GM18520 (cell line): ENCODE data around the gene RCVRN.

Experiments used
- ATAC-seq: cut with Tn5 transposase; IDR thresholded peaks from one replicate; pipeline ENCODE4 v1.9.1; 2021; ENCODE audit not compliant: unreplicated experiment

Gene RCVRN

DNA sequence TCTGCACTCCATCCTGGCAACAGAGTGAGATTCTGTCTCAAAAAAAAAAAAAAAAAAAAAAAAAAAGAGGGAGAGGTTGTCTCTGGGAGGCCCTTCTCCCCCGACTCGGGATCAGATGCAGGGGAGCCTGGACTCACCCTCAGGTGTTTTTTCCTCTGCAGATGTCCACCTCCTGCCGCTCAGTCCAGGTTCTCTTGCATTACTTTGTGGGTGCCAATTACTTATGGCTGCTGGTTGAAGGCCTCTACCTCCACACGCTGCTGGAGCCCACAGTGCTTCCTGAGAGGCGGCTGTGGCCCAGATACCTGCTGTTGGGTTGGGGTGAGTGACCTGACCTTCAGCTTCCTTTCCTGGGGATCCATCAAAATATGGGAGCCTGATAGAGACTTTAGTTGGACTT, 45.3 kb downstream of the RCVRN start:
- ATAC-seq: no peak

DNA sequence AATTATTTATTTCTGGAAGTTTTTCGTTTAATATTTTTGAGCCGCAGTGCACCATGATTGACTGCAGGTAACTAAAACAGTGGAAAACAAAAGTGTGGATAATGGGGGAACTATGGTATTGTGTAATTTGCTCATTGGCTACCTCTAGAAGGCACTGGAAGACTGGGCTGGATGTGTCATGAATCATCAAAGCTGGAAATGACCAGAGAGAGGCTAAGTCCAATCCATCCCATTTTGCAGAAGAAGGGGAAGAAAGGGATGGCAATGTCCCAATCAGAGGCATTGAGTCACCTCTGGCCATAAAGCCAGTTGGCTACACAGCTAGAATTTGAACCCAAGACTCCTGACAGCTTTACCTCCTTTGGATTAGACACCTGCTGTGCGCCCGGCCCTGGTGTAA, 50.0 kb downstream of the RCVRN start:
- no peak for ATAC-seq

DNA sequence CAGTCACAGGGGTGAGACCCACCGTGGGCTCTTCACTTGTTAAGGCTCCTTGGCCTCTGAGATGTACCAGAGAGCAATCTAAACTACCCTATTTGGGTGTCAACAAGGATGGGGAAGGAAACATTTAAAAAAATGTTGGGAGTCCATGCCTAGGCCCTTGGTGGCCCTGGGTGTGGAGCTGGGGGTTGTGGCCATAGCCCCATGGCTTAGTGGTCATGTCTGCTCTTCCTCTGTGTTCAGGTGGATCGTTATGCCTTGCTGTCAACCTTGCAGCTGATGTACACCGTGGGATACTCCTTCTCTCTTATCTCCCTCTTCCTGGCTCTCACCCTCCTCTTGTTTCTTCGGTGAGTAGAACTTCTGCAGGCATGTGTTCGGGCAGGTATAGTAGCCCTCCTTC, 50.8 kb downstream of the RCVRN start:
- no peak for ATAC-seq

DNA sequence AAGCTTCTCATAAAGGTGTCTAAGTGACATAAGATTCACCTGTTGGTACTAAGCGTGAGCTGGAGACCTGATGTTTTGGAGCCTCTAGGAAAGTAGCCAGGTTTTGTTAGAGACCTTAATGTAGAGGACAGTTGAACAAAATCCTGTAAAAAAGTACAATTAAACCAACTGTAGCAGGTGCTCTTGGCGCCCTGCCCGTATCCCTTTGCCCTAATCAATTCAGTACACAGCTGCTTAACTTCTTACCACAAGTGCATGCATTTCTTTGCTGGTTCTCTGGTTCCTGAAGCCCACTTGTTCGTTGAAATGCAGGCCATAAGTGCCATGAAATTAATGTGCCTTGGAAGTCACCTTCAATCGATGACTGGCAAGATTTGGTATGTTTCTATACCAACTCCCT, 54.9 kb downstream of the RCVRN start:
- no peak for ATAC-seq
